ENCODE measurements around the gene MS4A18.

Gene MS4A18

GRCh38 chr11:60782393-60783140 is 58.0 kb downstream of the MS4A18 start:
- Histone ChIP-seq H3K79me2 (ENCODE audit: insufficient read depth, low read depth) (no peaks in the 10 kb centered on the region), H3K27ac (no peak overlapping the region), H3K4me1 (ENCODE audit: low read depth, poor library complexity, severe bottlenecking) (no peaks in the 10 kb centered on the region), H3K4me3 (IDR thresholded peaks at IDR 0.05; ENCODE audit: insufficient read depth, low read depth, low read length) (no peak overlapping the region), H2AFZ (ENCODE audit: low read depth) (no peak overlapping the region), H3K27me3 (ENCODE audit: insufficient read depth, low read depth) (no peaks in the 10 kb centered on the region), H4K20me1 (ENCODE audit: insufficient read depth) (no peaks in the 10 kb centered on the region), H3K36me3 (ENCODE audit: insufficient read depth) (no peaks in the 10 kb centered on the region), H3K4me2 (no peak overlapping the region), H3K9ac (no peak overlapping the region)
- TF ChIP-seq CTCF (conservative IDR thresholded peaks at IDR 0.05; ENCODE audit: low read depth, low read length) = no peak

- no peaks in the 10 kb centered on the region for H3K4me1 ChIP-seq (ENCODE audit: low read depth, poor library complexity, severe bottlenecking)
- no peaks in the 10 kb centered on the region for H3K36me3 ChIP-seq (ENCODE audit: insufficient read depth)
- H2AFZ ChIP-seq (ENCODE audit: low read depth) = no peak overlapping the region
- no peak overlapping the region for H3K4me2 ChIP-seq
- H3K27me3 ChIP-seq (ENCODE audit: insufficient read depth, low read depth) = no peaks in the 10 kb centered on the region
- H3K27ac ChIP-seq = no peak overlapping the region
- no peak for TF ChIP-seq CTCF (conservative IDR thresholded peaks at IDR 0.05; ENCODE audit: low read depth, low read length)
- H3K4me3 ChIP-seq (IDR thresholded peaks at IDR 0.05; ENCODE audit: insufficient read depth, low read depth, low read length) = no peak overlapping the region
- H3K79me2 ChIP-seq (ENCODE audit: insufficient read depth, low read depth) = no peaks in the 10 kb centered on the region
- H3K9ac ChIP-seq = no peak overlapping the region
- no peaks in the 10 kb centered on the region for H4K20me1 ChIP-seq (ENCODE audit: insufficient read depth)
Measured at GRCh38 chr11:60783141-60783484, 58.6 kb downstream of the MS4A18 start.

- TF ChIP-seq CTCF (conservative IDR thresholded peaks at IDR 0.05; ENCODE audit: low read depth, low read length) = no peak
- no peak overlapping the region for H2AFZ ChIP-seq (ENCODE audit: low read depth)
- no peak overlapping the region for H3K27ac ChIP-seq
- H3K4me3 ChIP-seq (IDR thresholded peaks at IDR 0.05; ENCODE audit: insufficient read depth, low read depth, low read length) = no peak overlapping the region
- no peak overlapping the region for H3K4me2 ChIP-seq
- no peaks in the 10 kb centered on the region for H3K79me2 ChIP-seq (ENCODE audit: insufficient read depth, low read depth)
- H3K9ac ChIP-seq = no peak overlapping the region
- H3K36me3 ChIP-seq (ENCODE audit: insufficient read depth) = no peaks in the 10 kb centered on the region
- no peaks in the 10 kb centered on the region for H3K27me3 ChIP-seq (ENCODE audit: insufficient read depth, low read depth)
- H3K4me1 ChIP-seq (ENCODE audit: low read depth, poor library complexity, severe bottlenecking) = no peaks in the 10 kb centered on the region
- H4K20me1 ChIP-seq (ENCODE audit: insufficient read depth) = no peaks in the 10 kb centered on the region
Measured at GRCh38 chr11:60783911-60784310, 59.4 kb downstream of the MS4A18 start.

GRCh38 chr11:60785136-60785535 is 60.6 kb downstream of the MS4A18 start, which contains the start of gene MS4A10:
Gene MS4A10, plus strand, starts transcription at chr11:60785333. Its CDS starts 5,003 bp downstream, at chr11:60790336.
- Histone ChIP-seq H3K4me2 (no peak within 1 kb of the TSS), H2AFZ (ENCODE audit: low read depth) (no peak within 1 kb of the TSS), H3K36me3 (ENCODE audit: insufficient read depth) (no peaks in the 10 kb centered on the region), H3K4me1 (ENCODE audit: low read depth, poor library complexity, severe bottlenecking) (no peaks in the 10 kb centered on the region), H3K9ac (no peak within 1 kb of the TSS), H3K27ac (no peak within 1 kb of the TSS), H4K20me1 (ENCODE audit: insufficient read depth) (no peaks in the 10 kb centered on the region), H3K4me3 (IDR thresholded peaks at IDR 0.05; ENCODE audit: insufficient read depth, low read depth, low read length) (no peak within 1 kb of the TSS), H3K79me2 (ENCODE audit: insufficient read depth, low read depth) (no peaks in the 10 kb centered on the region), H3K27me3 (ENCODE audit: insufficient read depth, low read depth) (no peaks in the 10 kb centered on the region)
- no peak for TF ChIP-seq CTCF (conservative IDR thresholded peaks at IDR 0.05; ENCODE audit: low read depth, low read length)
